ENCODE data around the gene RETSAT.

- no peak for TF ChIP-seq CTCF (conservative IDR thresholded peaks at IDR 0.05; ENCODE audit: low read depth, low read length)
- no peak for TF ChIP-seq EZH2 (IDR thresholded peaks at IDR 0.05; ENCODE audit: borderline replicate concordance, low read depth, low read length, poor library complexity, severe bottlenecking)
Observed at GRCh38 chr2:85309699-85310321, 44.5 kb downstream of the RETSAT start.

Data from A673 (cell line).